Cardiac fibroblast (primary cell): Measurements from ENCODE around the gene CDK2AP2.
A peak's percentile ranks its signal among the peaks of the same experiment; 100 is the strongest.

Source experiments
- DNase-seq, 2 donors: peaks; one replicate each; pipeline versions ENCODE4 v3.0.0 to v3.0.0-alpha.2; 2010; ENCODE audit warnings: low read depth in 2 of 2
- H3K4me3 ChIP-seq, 2 donors: replicated peaks in 1 of 2; 1 replicate in 1 of 2; 2 replicates in 1 of 2; pipeline ENCODE4 v1.5.1; 2011; ENCODE audit warnings: low read depth in 2 of 2, low read length in 2 of 2, mild to moderate bottlenecking in 2 of 2, moderate library complexity in 1 of 2
- CTCF ChIP-seq: IDR thresholded peaks from one replicate; pipeline ENCODE4 v1.5.1; 2011; ENCODE audit warnings: low read depth, mild to moderate bottlenecking, low read length, inconsistent platforms

Gene CDK2AP2

GRCh38 chr11:67538823-67539505 lies 31.0 kb upstream of the CDK2AP2 start:
- DNase-seq = no peak
- no peak for TF ChIP-seq CTCF
- H3K4me3 ChIP-seq = no peak overlapping the region

GRCh38 chr11:67538306-67538705 lies 30.3 kb upstream of the CDK2AP2 start:
- DNase-seq = peak; percentile 12 to 29
- H3K4me3 ChIP-seq = no peak overlapping the region

GRCh38 chr11:67535561-67535960 lies 27.6 kb upstream of the CDK2AP2 start:
- no peak for TF ChIP-seq CTCF

More at GRCh38 chr11:67538306-67538705, 30.3 kb upstream of the CDK2AP2 start:
- no peak for TF ChIP-seq CTCF

GRCh38 chr11:67534070-67534679 lies 26.2 kb upstream of the CDK2AP2 start:
- H3K4me3 ChIP-seq = no peak overlapping the region
- no peak for TF ChIP-seq CTCF
- DNase-seq = peak in 1 of 2 donors; percentile 31

More at GRCh38 chr11:67535561-67535960, 27.6 kb upstream of the CDK2AP2 start:
- no peak for DNase-seq
- H3K4me3 ChIP-seq = no peak overlapping the region

- TF ChIP-seq CTCF = no peak
- no peak for DNase-seq
- H3K4me3 ChIP-seq = no peak overlapping the region
Measured at GRCh38 chr11:67532889-67533288, 24.9 kb upstream of the CDK2AP2 start.

GRCh38 chr11:67530282-67530592 lies 22.3 kb upstream of the CDK2AP2 start:
- no peak for TF ChIP-seq CTCF
- H3K4me3 ChIP-seq = no peak overlapping the region
- DNase-seq = peak in 1 of 2 donors; percentile 8
